Cardiac muscle cell (in vitro differentiated cells and primary cell): Measurements from ENCODE around the gene RDH16. TPM values are rescaled to one million over a fixed set of nuclear protein-coding genes. Genes with fewer than 3 reads are reported as not detected.
"Not testable (repeated sequence)": the region's sequence is repeated elsewhere in the genome, so short reads cannot be mapped to it uniquely, and the experiment has no call there.

Experiments used
- DNase-seq, 2 donors: peaks; one replicate each; pipeline versions ENCODE4 v3.0.0 to v3.0.0-alpha.2; 2010 to 2017; ENCODE audit warnings: low read depth in 1 of 2, low spot score in 1 of 2
- H3K27ac ChIP-seq: fragments of 200-600 bp; sonication (generic); 2 replicates; pipeline ENCODE4 v1.5.1; 2016
- H3K27me3 ChIP-seq: fragments of 200-600 bp; sonication (generic); 2 replicates; pipeline ENCODE4 v1.6.0; 2016; ENCODE audit warnings: control low read depth
- H3K36me3 ChIP-seq: fragments of 200-600 bp; sonication (generic); 2 replicates; pipeline ENCODE4 v1.5.1; 2016; ENCODE audit warnings: control low read depth
- H3K4me1 ChIP-seq: fragments of 200-600 bp; sonication (generic); 2 replicates; pipeline ENCODE4 v1.8.1; 2017; ENCODE audit warnings: low read depth, mild to moderate bottlenecking, mixed run types
- H3K4me3 ChIP-seq: fragments of 200-600 bp; sonication (generic); 2 replicates; pipeline ENCODE4 v1.5.1; 2016; ENCODE audit warnings: mild to moderate bottlenecking
- H3K9me3 ChIP-seq: fragments of 200-600 bp; sonication (generic); 2 replicates; pipeline ENCODE4 v1.5.1; 2017; ENCODE audit warnings: low read depth, mild to moderate bottlenecking, control low read depth
- polyA plus RNA-seq: library from polyadenylated mRNA; unstranded; fragments of >200 nt; fragmentation: Nextera tagmentation; extraction: Ambion mirVana; gene quantifications from 2 replicates; pipeline ENCODE4 v1.2.1, GENCODE V29; 2016
- total RNA-seq: library from RNA; depleted of rRNA; stranded (reverse); fragments of >200 nt; gene quantifications from 2 replicates; pipeline ENCODE4 v1.2.3, GENCODE V29; 2016
- TF ChIP-seq, protein P1 (sequence below): IDR thresholded peaks from 2 replicates; pipeline ENCODE4 v1.5.1; 2012; ENCODE audit warnings: low read depth, mild to moderate bottlenecking, low read length

Gene RDH16
- total and polyA plus RNA-seq, 2 experiments from 2014 or later = 0.92 to 2.6 TPM

- no peak overlapping the region for H3K4me3 ChIP-seq
- no peaks in the 10 kb centered on the region for H3K4me1 ChIP-seq
- no peaks in the 10 kb centered on the region for H3K27me3 ChIP-seq
- H3K27ac ChIP-seq = no peak overlapping the region
- peaks cover 2% of the 10 kb centered on the region for H3K9me3 ChIP-seq
- no peak for DNase-seq
- TF ChIP-seq, protein P1, sequence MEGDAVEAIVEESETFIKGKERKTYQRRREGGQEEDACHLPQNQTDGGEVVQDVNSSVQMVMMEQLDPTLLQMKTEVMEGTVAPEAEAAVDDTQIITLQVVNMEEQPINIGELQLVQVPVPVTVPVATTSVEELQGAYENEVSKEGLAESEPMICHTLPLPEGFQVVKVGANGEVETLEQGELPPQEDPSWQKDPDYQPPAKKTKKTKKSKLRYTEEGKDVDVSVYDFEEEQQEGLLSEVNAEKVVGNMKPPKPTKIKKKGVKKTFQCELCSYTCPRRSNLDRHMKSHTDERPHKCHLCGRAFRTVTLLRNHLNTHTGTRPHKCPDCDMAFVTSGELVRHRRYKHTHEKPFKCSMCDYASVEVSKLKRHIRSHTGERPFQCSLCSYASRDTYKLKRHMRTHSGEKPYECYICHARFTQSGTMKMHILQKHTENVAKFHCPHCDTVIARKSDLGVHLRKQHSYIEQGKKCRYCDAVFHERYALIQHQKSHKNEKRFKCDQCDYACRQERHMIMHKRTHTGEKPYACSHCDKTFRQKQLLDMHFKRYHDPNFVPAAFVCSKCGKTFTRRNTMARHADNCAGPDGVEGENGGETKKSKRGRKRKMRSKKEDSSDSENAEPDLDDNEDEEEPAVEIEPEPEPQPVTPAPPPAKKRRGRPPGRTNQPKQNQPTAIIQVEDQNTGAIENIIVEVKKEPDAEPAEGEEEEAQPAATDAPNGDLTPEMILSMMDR = no peak
- no peaks in the 10 kb centered on the region for H3K36me3 ChIP-seq
These were observed 35.4 kb downstream of the RDH16 start for GRCh38 chr12:56922031-56922430.

DNA sequence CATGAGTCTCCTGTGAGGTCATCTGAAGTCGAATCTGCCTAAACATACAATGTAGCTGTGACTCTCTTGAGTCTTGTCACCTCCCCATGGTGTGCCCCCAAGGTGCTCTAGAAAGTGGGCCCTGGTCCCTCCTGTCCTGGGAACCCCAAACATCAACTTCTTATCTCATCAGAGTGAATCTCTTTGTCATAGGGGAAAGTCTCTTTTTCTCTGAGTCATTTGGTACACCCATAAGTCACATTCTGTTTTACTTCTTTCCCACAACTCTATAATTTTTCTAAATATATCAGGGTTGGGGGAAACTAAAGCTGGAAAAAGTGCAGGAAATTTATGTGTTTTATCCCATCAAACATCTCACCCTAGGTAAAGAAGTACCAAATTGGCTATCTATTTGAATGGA lies 36.1 kb downstream of the RDH16 start:
- no peaks in the 10 kb centered on the region for H3K4me1 ChIP-seq
- H3K27me3 ChIP-seq = no peaks in the 10 kb centered on the region
- peaks cover 2% of the 10 kb centered on the region for H3K9me3 ChIP-seq
- TF ChIP-seq, protein P1 = no peak
- no peaks in the 10 kb centered on the region for H3K36me3 ChIP-seq
- DNase-seq = no peak
- H3K4me3 ChIP-seq = no peak overlapping the region
- H3K27ac ChIP-seq = no peak overlapping the region

DNA sequence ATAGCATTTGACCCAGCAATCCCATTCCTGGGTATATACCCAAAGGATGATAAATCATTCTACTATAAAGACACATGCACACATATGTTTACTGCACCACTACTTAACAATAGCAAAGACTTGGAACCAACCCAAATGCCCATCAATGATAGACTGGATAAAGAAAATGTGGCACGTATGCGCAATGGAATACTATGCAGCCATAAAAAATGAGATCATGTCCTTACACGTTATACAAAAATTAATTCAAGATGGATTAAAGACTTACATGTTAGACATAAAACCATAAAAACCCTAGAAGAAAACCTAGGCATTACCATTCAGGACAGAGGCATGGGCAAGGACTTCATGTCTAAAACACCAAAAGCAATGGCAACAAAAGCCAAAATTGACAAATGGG lies 39.3 kb downstream of the RDH16 start:
- not testable (repeated sequence) for H3K4me1 ChIP-seq, H3K36me3 ChIP-seq, H3K27ac ChIP-seq, H3K27me3 ChIP-seq, H3K4me3 ChIP-seq, H3K9me3 ChIP-seq, DNase-seq

- no peak for DNase-seq
- Histone ChIP-seq H3K27ac (no peak overlapping the region), H3K9me3 (peaks cover 2% of the 10 kb centered on the region), H3K27me3 (no peaks in the 10 kb centered on the region), H3K36me3 (no peaks in the 10 kb centered on the region), H3K4me1 (no peaks in the 10 kb centered on the region), H3K4me3 (no peak overlapping the region)
- TF ChIP-seq, protein P1 = no peak
These were observed 40.4 kb downstream of the RDH16 start for GRCh38 chr12:56916996-56917333.

DNA sequence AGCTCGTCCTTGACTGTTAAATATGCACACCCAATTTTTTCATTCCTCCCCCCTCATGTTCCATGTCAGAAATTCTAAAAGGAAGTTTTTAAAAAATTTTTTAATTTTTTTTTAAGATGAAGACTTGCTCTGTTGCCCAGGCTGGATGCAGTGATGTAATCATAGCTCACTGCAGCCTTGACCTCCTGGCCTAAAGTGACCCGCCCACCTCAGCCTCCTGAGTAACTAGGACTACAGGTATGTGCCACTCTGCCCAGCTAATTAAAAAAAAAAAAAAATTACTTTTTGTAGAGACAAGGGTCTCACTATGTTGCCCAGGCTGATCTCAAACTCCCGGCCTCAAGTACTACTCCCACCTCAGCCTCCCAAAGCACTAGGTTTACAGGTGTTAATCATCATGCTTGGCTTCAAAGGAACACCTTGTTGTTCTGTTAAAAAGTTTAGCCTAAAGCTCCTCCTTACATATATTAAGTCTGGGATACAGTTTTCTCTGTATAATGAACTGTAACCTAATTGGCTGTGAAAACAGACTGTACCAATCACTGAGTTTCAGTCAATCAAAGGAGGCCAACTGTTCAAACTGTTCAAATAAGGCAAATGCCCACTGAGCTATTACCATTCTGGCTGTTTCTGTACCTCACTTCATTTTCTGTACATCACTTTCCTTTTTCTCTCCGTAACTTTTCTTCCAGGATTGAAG lies 41.0 kb downstream of the RDH16 start:
- peaks cover 2% of the 10 kb centered on the region for H3K9me3 ChIP-seq
- H3K4me3 ChIP-seq = no peak overlapping the region
- H3K27ac ChIP-seq = no peak overlapping the region
- no peaks in the 10 kb centered on the region for H3K27me3 ChIP-seq
- H3K4me1 ChIP-seq = no peaks in the 10 kb centered on the region
- DNase-seq = no peak
- TF ChIP-seq, protein P1 = no peak
- H3K36me3 ChIP-seq = no peaks in the 10 kb centered on the region

DNA sequence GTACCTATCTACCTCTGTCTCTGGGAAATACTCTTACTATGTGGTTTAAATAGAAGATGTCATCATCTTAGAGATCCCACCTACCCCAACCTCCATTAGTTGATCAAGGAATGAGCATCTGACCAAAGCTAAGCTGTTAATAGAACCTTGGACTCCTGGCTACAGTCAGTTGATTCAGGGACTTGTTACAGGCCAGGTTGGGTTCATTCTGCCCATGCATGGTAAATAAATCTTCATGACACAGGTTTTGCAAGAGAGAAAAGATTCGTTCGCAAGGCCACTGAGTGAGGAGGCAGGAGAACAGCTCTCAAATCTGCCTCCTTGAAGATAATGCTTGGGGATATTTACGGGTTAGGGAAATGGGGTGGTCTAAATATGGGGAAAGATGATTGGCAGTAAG lies 42.7 kb downstream of the RDH16 start:
- H3K4me3 ChIP-seq = no peak overlapping the region
- TF ChIP-seq, protein P1 = no peak
- H3K9me3 ChIP-seq = no peaks in the 10 kb centered on the region
- no peaks in the 10 kb centered on the region for H3K36me3 ChIP-seq
- no peaks in the 10 kb centered on the region for H3K27me3 ChIP-seq
- DNase-seq = no peak
- H3K4me1 ChIP-seq = no peaks in the 10 kb centered on the region
- H3K27ac ChIP-seq = no peak overlapping the region
